GM12878 (cell line): Measurements from ENCODE around the gene LARP7. TPM values are rescaled to one million over a fixed set of nuclear protein-coding genes. Genes with fewer than 3 reads are reported as not detected.
"Not testable (repeated sequence)": the region's sequence is repeated elsewhere in the genome, so short reads cannot be mapped to it uniquely, and the experiment has no call there.

Experiments used
- ATAC-seq: fragments of 200-7000 bp; cut with Tn5 transposase; 3 replicates; pipeline ENCODE4 v1.9.1; 2020; ENCODE audit warnings: mild to moderate bottlenecking, moderate library complexity
- BruUV-seq: library from RNA; stranded (reverse); fragments of 400-500 nt; replicated peaks from 2 replicates; lab custom pipeline; 2021; lab: Mats Ljungman, UMichigan
- CTCF ChIA-PET: fragments of 300-600 bp; sonication (Branson Sonifier 250); formaldehyde crosslinking; extraction: SDS; loops from one replicate; lab custom pipeline; 2021; ENCODE audit warnings: inconsistent platforms; lab: Yijun Ruan, JAX
- POLR2A ChIA-PET: fragments of 350-600 bp; formaldehyde crosslinking; extraction: SDS; loops from one replicate; lab custom pipeline; 2021; ENCODE audit warnings: inconsistent platforms; lab: Charles Lee
- RAD21 ChIA-PET: fragments of 300-600 bp; sonication (Branson Sonifier 250); formaldehyde crosslinking; loops from one replicate; lab custom pipeline; 2023; ENCODE audit warnings: antibody characterized with exemption; ENCODE audit not compliant: unreplicated experiment; lab: Charles Lee
- SMC1A ChIA-PET: fragments of 300-600 bp; sonication (Branson Sonifier 250); formaldehyde crosslinking; loops from one replicate; lab custom pipeline; 2023; ENCODE audit not compliant: unreplicated experiment, uncharacterized antibody; lab: Charles Lee
- DNase-seq: peaks from one replicate; pipeline ENCODE4 v3.0.0-alpha.2; 2011; ENCODE audit warnings: low read depth, low spot score
- FAIRE-seq: peaks from 3 replicates; lab custom pipeline; 2011; peaks lifted over from hg19 to GRCh38; lab: Jason Lieb, UNC
- H2AFZ ChIP-seq: 2 replicates; pipeline ENCODE4 v1.6.0; 2011; ENCODE audit warnings: low read depth, low read length, control low read depth; ENCODE audit not compliant: control insufficient read depth
- H3K27ac ChIP-seq: 2 replicates; pipeline ENCODE4 v1.5.1; 2011; ENCODE audit warnings: control low read depth; ENCODE audit not compliant: control insufficient read depth, insufficient read depth
- H3K27me3 ChIP-seq, 2 experiments: replicated peaks in 1 of 2; 2 replicates each; pipeline versions ENCODE4 v1.6.0 to v1.6.1; 2011; ENCODE audit warnings: low read length in 1 of 2; ENCODE audit not compliant: control insufficient read depth in 2 of 2, insufficient read depth in 2 of 2
- H3K36me3 ChIP-seq, 2 experiments: 2 replicates each; pipeline ENCODE4 v1.5.1; 2011; ENCODE audit warnings: low read length in 1 of 2; ENCODE audit not compliant: control insufficient read depth in 2 of 2, insufficient read depth in 2 of 2
- H3K4me1 ChIP-seq: 2 replicates; pipeline ENCODE4 v1.6.1; 2011; ENCODE audit warnings: mild to moderate bottlenecking, low read length, moderate library complexity, mixed read lengths; ENCODE audit not compliant: control insufficient read depth, insufficient read depth
- H3K4me2 ChIP-seq: 2 replicates; pipeline ENCODE4 v1.6.0; 2011; ENCODE audit warnings: control low read depth; ENCODE audit not compliant: control insufficient read depth, insufficient read depth
- H3K4me3 ChIP-seq: fragments of 200-600 bp; sonication (generic); 2 replicates; pipeline ENCODE4 v1.5.1; 2016
- H3K79me2 ChIP-seq: 2 replicates; pipeline ENCODE4 v1.6.0; 2011; ENCODE audit warnings: low read length; ENCODE audit not compliant: control insufficient read depth, insufficient read depth
- H3K9ac ChIP-seq: 2 replicates; pipeline ENCODE4 v1.8.0; 2011; ENCODE audit warnings: low read length, control low read depth, mixed read lengths; ENCODE audit not compliant: control insufficient read depth, insufficient read depth
- H3K9me3 ChIP-seq: replicated peaks from 3 replicates; pipeline ENCODE4 v1.5.1; 2011; ENCODE audit warnings: mild to moderate bottlenecking, low read length; ENCODE audit not compliant: control insufficient read depth, insufficient read depth
- H4K20me1 ChIP-seq: 2 replicates; pipeline ENCODE4 v1.6.0; 2011; ENCODE audit not compliant: control insufficient read depth, insufficient read depth
- BCL11A ChIP-seq: IDR thresholded peaks from 2 replicates; pipeline ENCODE4 v1.6.1; 2011; ENCODE audit warnings: low read depth, low read length
- BMI1 ChIP-seq: fragments of 450-650 bp; IDR thresholded peaks from 2 replicates; pipeline ENCODE4 v1.6.1; 2016; ENCODE audit warnings: mild to moderate bottlenecking, moderate library complexity, borderline replicate concordance
- CHD1 ChIP-seq: IDR thresholded peaks from 2 replicates; pipeline ENCODE4 v1.6.1; 2012; ENCODE audit warnings: low read depth, low read length, improper control_type of control experiment
- ETV6 ChIP-seq, 2 experiments: fragments of 450-650 bp in 1 of 2; IDR thresholded peaks in 1 of 2; conservative IDR thresholded peaks in 1 of 2; 2 replicates each; pipeline ENCODE4 v1.6.1; 2014; ENCODE audit warnings: antibody characterized with exemption in 1 of 2, borderline replicate concordance in 1 of 2, low read depth in 1 of 2, mild to moderate bottlenecking in 1 of 2, moderate library complexity in 1 of 2
- FOXK2 ChIP-seq: fragments of 450-650 bp; IDR thresholded peaks from 2 replicates; pipeline ENCODE4 v1.6.1; 2017; ENCODE audit warnings: mild to moderate bottlenecking, moderate library complexity
- NFYA ChIP-seq: IDR thresholded peaks from 2 replicates; pipeline ENCODE4 v1.6.1; 2011; ENCODE audit warnings: low read depth, mild to moderate bottlenecking, low read length, improper control_type of control experiment, borderline replicate concordance
- RAD21 ChIP-seq: IDR thresholded peaks from 2 replicates; pipeline ENCODE4 v1.6.1; 2011; ENCODE audit warnings: mild to moderate bottlenecking, low read depth, low read length, moderate library complexity; ENCODE audit not compliant: insufficient read depth
- SIN3A ChIP-seq: IDR thresholded peaks from 2 replicates; pipeline ENCODE4 v1.6.1; 2012; ENCODE audit warnings: low read depth, low read length, improper control_type of control experiment
- SMC3 ChIP-seq: IDR thresholded peaks from 2 replicates; pipeline ENCODE4 v1.6.1; 2011; ENCODE audit warnings: low read length, improper control_type of control experiment, borderline replicate concordance
- ZNF207 ChIP-seq: fragments of 450-650 bp; IDR thresholded peaks from 2 replicates; pipeline ENCODE4 v1.6.1; 2014; ENCODE audit warnings: antibody characterized with exemption, mild to moderate bottlenecking, borderline replicate concordance
- WGBS: methylation state at CpG from one replicate; pipeline ENCODE4 v1.1.6; 2016; ENCODE audit warnings: low lambda C conversion rate; ENCODE audit not compliant: insufficient replicate concordance, insufficient coverage; ENCODE audit errors: missing lambda C conversion rate; 5-methylcytosine and 5-hydroxymethylcytosine counted together
- in situ Hi-C: fragments of 300-500 bp; cut with MboI; formaldehyde crosslinking; loops from 9 replicates; pipeline ENCODE4 v1.14.3; 2018; ENCODE audit warnings: mixed read lengths
- intact Hi-C: fragments of 100-400 bp; cut with micrococcal nuclease; formaldehyde crosslinking; loops from one replicate; pipeline ENCODE4 v1.14.2; 2022; ENCODE audit not compliant: unreplicated experiment
- polyA plus RNA-seq, 11 experiments: library from polyadenylated mRNA; depleted of rRNA in 4 of 11; unstranded in 6 of 11; stranded (reverse) in 5 of 11; fragments of >200 nt; fragmentation: Nextera tagmentation in 4 of 11; fragmentation: Illumina TruSeq in 1 of 11; extraction: Ambion mirVana in 4 of 11; extraction: Trizol in 1 of 11; gene quantifications; 1 replicate in 1 of 11; 2 replicates in 10 of 11; pipeline versions ENCODE4 v1.2.1 to v1.2.3, GENCODE V29; 2011 to 2016; ENCODE audit warnings: inconsistent platforms in 2 of 11, missing spikeins in 2 of 11, low read depth in 1 of 11
- total RNA-seq, 4 experiments: library from RNA; depleted of rRNA in 3 of 4; stranded (reverse); fragments of >200 nt in 3 of 4; fragmentation: Illumina TruSeq in 1 of 4; extraction: Trizol in 1 of 4; gene quantifications; 2 replicates each; pipeline versions ENCODE4 v1.2.1 to v1.2.3, GENCODE V29; 2013 to 2021
- TF ChIP-seq, protein P1 (sequence below), 3 experiments: IDR thresholded peaks in 2 of 3; conservative IDR thresholded peaks in 1 of 3; 2 replicates each; pipeline ENCODE4 v1.5.1; 2011; ENCODE audit warnings: low read depth in 3 of 3, low read length in 3 of 3, mild to moderate bottlenecking in 3 of 3, control low read depth in 2 of 3, moderate library complexity in 2 of 3, inconsistent platforms in 1 of 3, mixed read lengths in 1 of 3; ENCODE audit not compliant: control insufficient read depth in 2 of 3, insufficient read depth in 1 of 3; ENCODE audit errors: extremely low read depth in 1 of 3
- TF ChIP-seq, protein P2 (sequence below): IDR thresholded peaks from 2 replicates; pipeline ENCODE4 v1.6.1; 2012; ENCODE audit warnings: low read depth, low read length, improper control_type of control experiment

The LARP7 gene
- total and polyA plus RNA-seq, 10 of the 15 experiments (the other 5 are each of a cell fraction or from before 2014, with no cell fraction given) = 27.8 to 107 (median 61.8) TPM

DNA sequence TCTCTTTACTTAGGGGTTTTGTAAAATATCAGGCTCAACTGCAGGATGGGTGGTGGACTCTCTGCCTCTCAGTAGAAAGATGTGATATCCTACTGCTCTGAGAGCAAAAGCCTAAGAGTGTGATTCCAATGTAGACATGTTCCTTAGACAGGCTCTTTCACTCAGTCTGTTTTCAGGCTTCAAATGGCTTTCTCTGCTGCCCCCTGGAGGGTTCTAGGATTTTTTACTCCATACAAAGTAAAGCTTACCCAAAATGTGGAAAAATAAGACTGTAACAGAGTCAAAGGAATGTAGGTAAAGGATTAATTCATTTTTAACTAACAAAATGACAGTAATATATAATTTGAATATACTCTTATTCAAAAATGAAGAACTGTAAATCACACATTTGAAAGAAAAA, 32.4 kb upstream of the LARP7 start:
- ChIA-PET SMC1A (interaction anchor here (0.7 to 2.7 kb wide), 9 partner anchors 19 to 507 kb away, joined by 3 to 19 read pairs (median 5); partner anchors contain the start of gene NEUROG2), RAD21 (interaction anchor here (1.0 to 2.5 kb wide), 7 partner anchors 21 to 503 kb away, joined by 3 to 20 read pairs (median 4); no protein-coding TSS in a partner anchor)
- no peak overlapping the region for H3K27ac ChIP-seq
- H3K4me1 ChIP-seq = no peaks in the 10 kb centered on the region
- intact Hi-C loops = loop anchor here (1.0 to 2.0 kb wide), 3 partner anchors 81 to 506 kb away; no protein-coding TSS in a partner anchor
- FAIRE-seq = peak; percentile 75
- no peaks in the 10 kb centered on the region for H4K20me1 ChIP-seq
- peak; percentile 79; the same call in 1 of the 2 replicates for TF ChIP-seq SMC3
- TF ChIP-seq SIN3A = no peak
- TF ChIP-seq, protein P1, sequence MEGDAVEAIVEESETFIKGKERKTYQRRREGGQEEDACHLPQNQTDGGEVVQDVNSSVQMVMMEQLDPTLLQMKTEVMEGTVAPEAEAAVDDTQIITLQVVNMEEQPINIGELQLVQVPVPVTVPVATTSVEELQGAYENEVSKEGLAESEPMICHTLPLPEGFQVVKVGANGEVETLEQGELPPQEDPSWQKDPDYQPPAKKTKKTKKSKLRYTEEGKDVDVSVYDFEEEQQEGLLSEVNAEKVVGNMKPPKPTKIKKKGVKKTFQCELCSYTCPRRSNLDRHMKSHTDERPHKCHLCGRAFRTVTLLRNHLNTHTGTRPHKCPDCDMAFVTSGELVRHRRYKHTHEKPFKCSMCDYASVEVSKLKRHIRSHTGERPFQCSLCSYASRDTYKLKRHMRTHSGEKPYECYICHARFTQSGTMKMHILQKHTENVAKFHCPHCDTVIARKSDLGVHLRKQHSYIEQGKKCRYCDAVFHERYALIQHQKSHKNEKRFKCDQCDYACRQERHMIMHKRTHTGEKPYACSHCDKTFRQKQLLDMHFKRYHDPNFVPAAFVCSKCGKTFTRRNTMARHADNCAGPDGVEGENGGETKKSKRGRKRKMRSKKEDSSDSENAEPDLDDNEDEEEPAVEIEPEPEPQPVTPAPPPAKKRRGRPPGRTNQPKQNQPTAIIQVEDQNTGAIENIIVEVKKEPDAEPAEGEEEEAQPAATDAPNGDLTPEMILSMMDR (IDR thresholded peaks at IDR 0.05 in 2 of 3, conservative IDR thresholded peaks at IDR 0.05 in 1 of 3; ENCODE audit: control insufficient read depth in 2 of 3, extremely low read depth in 1 of 3, insufficient read depth in 1 of 3, low read depth in 3 of 3, low read length in 3 of 3) = peak; percentile 56 to 73 (median 65)
- no peak for TF ChIP-seq FOXK2
- no peak for TF ChIP-seq ZNF207
- no peak for TF ChIP-seq ETV6 (conservative IDR thresholded peaks at IDR 0.05 in 1 of 2, IDR thresholded peaks at IDR 0.05 in 1 of 2; ENCODE audit: borderline replicate concordance in 1 of 2, low read depth in 1 of 2)
- no peak for TF ChIP-seq NFYA
- TF ChIP-seq BCL11A = no peak
- peak; percentile 79 for TF ChIP-seq RAD21
- no peak for TF ChIP-seq CHD1
- no peak for TF ChIP-seq BMI1
- TF ChIP-seq, protein P2, sequence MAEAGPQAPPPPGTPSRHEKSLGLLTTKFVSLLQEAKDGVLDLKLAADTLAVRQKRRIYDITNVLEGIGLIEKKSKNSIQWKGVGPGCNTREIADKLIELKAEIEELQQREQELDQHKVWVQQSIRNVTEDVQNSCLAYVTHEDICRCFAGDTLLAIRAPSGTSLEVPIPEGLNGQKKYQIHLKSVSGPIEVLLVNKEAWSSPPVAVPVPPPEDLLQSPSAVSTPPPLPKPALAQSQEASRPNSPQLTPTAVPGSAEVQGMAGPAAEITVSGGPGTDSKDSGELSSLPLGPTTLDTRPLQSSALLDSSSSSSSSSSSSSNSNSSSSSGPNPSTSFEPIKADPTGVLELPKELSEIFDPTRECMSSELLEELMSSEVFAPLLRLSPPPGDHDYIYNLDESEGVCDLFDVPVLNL = no peak
- TF ChIP-seq, all 136 proteins: peak for 3
- DNase-seq (peak; percentile 3), ATAC-seq (peak; percentile 92)
- POLR2A ChIA-PET = interaction anchor here (0.5 kb wide), 1 partner anchor 14 kb away, joined by 4 read pairs; no protein-coding TSS in a partner anchor
- no peak overlapping the region for H3K9ac ChIP-seq
- no peak overlapping the region for H3K4me2 ChIP-seq
- H3K9me3 ChIP-seq = no peaks in the 10 kb centered on the region
- CTCF ChIA-PET = interaction anchor here (0.7 to 5.3 kb wide), 17 partner anchors 11 to 505 kb away, joined by 3 to 54 read pairs (median 5); no protein-coding TSS in a partner anchor
- no peaks in the 10 kb centered on the region for H3K27me3 ChIP-seq
- BruUV-seq = no TSS peak
- H3K79me2 ChIP-seq = no peaks in the 10 kb centered on the region
- H3K4me3 ChIP-seq = no peak overlapping the region
- in situ Hi-C loops = no loop called here
- H2AFZ ChIP-seq = peak overlapping the region; percentile 7; the same call in 1 of the 2 replicates
- no peaks in the 10 kb centered on the region; a peak in 1 of 4 replicates for H3K36me3 ChIP-seq

DNA sequence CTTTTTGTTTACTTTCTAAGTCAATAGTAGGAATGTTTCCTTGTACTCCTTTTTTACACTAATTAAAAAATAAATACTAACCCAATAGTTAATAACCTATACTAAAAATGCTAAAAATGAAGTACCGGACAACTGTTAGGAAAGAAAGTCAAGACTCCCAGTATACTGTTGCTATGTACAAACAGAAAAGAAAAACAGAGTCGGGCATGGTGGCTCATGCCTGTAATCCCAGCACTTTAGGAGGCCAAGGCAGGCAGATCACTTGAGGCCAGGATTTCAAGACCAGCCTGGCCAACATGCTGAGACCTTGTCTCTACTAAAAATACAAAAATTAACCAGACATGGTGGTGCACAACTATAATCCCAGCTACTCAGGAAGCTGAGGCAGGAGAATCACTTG, 24.1 kb upstream of the LARP7 start:
- 98% methylated on average over 2 of the region's 2 CpGs for WGBS
- H3K27ac ChIP-seq, POLR2A ChIA-PET, FAIRE-seq, H3K79me2 ChIP-seq, ATAC-seq, DNase-seq, BruUV-seq, H3K4me2 ChIP-seq, in situ Hi-C loops, H3K4me3 ChIP-seq, SMC1A ChIA-PET, H3K27me3 ChIP-seq, H3K9me3 ChIP-seq, H3K4me1 ChIP-seq, RAD21 ChIA-PET, H2AFZ ChIP-seq, H4K20me1 ChIP-seq, H3K9ac ChIP-seq, H3K36me3 ChIP-seq, intact Hi-C loops: not testable (repeated sequence)
- CTCF ChIA-PET = interaction anchor here (1.3 to 1.7 kb wide), 3 partner anchors 9 to 285 kb away, joined by 3 to 7 read pairs (median 4); no protein-coding TSS in a partner anchor
